GM19023 (cell line): ENCODE measurements around the gene TDRKH.

Source experiments
- ATAC-seq: cut with Tn5 transposase; IDR thresholded peaks from one replicate; pipeline ENCODE4 v1.9.1; 2021; ENCODE audit warnings: mild to moderate bottlenecking, moderate library complexity; ENCODE audit not compliant: unreplicated experiment

TDRKH gene

DNA sequence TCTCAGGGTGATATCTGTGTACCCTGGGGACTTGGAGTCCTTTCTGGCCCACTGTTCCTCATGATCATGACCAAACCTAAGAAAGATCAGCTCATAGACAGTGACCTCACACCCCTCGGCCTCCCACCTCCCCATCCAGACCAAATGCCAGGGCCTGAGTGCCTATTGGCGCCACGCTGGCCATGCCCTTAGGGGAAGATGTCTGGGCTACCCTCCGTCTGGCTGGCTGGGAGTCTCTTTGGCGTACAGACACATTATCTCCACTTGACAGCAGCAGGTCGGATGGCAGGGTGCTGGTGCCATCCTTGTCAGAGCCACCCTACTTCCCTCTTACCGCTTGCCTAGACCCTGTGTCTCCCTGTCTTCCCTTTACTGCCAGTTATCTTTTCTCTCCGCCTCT lies 32.9 kb upstream of the TDRKH start:
- no peak for ATAC-seq

DNA sequence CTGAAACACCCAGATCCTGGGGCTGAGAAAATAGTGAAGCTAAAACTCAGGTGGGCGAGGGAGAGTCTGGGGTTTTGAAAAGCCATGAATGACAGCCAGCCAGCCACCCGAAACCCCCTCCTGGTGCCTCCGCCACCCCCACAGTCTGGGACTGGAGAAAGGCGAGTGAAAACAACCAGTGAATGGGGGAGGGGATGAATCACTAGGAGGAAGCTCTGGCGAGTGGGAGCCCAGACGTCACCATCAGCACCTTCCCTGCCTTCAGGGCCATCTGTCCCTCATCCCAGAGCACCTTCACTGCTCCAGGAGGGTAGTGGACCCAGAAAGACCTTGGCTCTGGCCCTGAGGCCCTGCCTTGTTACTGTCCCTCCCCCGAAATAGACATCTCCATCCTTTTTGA lies 32.1 kb upstream of the TDRKH start:
- ATAC-seq, result no peak

GRCh38 chr1:151820940-151821339 lies 30.6 kb upstream of the TDRKH start:
- ATAC-seq, result no peak

- ATAC-seq, result no peak
Measured at GRCh38 chr1:151819976-151820623, 29.8 kb upstream of the TDRKH start.

GRCh38 chr1:151819227-151819835 lies 29.0 kb upstream of the TDRKH start:
- ATAC-seq, result no peak

DNA sequence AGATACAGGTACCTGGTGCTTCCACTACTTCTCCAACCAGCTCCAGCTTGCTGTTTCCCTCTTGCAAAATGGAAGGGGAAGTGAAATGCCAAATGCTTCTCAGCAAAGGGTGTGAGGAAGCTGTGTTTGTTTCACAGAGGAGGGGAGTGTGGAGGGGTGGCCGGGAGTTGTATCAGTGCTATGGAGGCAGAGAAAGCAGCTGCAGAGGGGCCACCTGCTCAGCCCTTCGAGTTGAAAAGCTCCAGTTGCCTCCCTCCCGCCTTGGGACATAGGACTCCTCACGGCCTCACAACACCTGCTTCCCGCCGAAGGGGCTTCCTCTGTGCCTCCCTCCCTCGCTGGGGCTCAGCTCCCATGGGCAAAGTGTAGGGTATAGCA lies 27.0 kb upstream of the TDRKH start:
- no peak for ATAC-seq

DNA sequence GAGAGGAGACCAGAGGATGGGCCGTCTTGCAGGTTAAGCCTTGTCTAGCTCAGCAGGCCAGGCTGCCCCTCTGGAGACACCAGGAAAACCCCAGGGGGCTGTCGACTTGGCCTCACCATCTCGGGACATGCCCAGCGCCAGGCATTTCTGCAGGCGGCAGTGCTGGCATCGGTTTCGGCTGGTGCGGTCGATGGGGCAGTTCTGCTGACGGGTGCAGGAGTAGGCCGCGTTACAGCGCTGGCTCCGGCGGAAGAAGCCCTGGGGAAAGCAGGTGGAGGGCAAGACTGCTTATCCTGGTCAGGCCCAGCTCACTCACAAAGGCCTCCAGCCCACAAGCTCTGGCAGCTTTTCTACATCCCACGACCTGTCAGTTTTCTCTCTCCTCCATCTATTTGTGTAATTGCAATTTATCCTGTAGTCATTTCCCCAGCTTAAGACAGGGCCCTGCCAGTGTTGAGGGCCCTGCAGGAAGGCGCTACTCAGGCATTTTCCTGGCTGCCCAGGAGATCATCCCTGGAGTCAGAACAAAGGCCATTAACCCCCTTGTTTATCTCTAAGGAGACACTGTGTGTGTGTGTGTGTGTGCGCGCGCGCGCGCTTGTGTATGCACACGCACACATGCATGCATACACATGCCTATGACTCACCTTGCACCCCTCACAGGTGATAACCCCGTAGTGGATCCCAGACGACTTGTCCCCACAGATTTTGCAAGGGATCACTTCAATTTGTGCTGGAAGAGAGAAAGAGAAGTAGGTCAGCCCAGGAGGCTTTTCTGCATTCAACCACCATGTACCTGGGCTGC lies 26.4 kb upstream of the TDRKH start:
- no peak for ATAC-seq

GRCh38 chr1:151815716-151816327 lies 25.5 kb upstream of the TDRKH start:
- no peak for ATAC-seq

- no peak for ATAC-seq
Measured at GRCh38 chr1:151814971-151815545, 24.8 kb upstream of the TDRKH start.

- no peak for ATAC-seq
Measured at GRCh38 chr1:151814426-151814825, 24.1 kb upstream of the TDRKH start.

DNA sequence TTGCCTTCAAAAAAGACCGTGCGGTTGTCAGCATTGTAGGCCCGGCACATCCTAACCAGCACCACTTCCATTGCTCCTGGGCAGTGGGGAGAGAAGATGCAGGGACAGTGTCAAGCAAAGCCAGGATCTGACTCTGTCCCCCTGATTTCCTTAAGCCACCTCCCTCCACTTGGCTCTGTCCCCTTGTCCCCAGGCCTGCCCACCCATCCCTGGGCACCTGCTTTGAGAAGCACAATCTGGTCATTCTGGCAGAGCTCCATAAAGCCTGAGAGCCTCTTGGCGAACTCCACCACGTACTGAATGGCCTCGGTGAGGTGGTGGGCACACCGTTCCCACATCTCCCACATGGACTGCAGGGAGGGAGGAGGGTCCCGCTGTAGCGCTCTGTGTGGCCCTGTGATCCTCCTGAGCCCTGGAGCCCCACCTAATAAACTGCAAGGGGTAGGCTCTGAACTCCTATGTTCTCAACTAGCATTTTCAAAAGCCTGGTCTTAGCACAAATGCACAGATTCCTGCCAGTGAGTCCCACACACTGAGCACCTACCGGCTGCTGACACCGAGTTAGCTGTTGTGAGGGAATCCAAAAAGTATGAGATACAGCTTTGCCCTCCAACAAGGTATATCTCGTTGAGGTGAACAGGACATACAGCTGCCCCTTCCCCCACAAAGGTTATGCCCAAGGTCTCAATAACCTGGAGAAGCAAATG lies 23.1 kb upstream of the TDRKH start:
- no peak for ATAC-seq

- no peak for ATAC-seq
Measured at GRCh38 chr1:151811181-151811580, 20.9 kb upstream of the TDRKH start.

DNA sequence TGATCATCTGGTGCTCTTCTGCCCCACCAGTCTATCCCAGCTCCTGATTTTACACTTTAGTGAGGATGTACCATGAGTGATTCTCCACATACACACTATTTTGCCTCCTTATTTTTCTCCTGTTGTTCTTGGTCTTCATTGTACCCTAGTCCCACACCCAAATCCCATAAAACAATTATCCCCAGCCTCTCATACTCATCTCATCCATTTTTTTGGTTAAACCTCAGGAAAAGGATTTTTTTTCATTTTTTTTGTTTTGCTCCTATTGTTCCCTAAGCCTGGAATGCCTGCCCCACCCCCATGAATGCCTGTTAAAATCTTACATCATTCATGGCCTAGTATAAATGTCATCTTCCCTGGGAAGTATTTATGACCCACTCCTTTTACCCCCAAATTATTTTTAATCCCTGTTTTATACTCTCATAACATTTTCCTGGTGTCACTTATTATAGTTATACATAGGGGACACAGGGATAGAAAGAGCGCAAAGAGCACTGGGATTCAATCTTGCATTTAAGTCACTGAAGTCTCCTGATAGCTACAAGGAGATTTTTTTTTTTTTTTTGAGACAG lies 19.8 kb upstream of the TDRKH start:
- no peak for ATAC-seq

- ATAC-seq, result no peak
Measured at GRCh38 chr1:151809290-151809984, 19.1 kb upstream of the TDRKH start.

DNA sequence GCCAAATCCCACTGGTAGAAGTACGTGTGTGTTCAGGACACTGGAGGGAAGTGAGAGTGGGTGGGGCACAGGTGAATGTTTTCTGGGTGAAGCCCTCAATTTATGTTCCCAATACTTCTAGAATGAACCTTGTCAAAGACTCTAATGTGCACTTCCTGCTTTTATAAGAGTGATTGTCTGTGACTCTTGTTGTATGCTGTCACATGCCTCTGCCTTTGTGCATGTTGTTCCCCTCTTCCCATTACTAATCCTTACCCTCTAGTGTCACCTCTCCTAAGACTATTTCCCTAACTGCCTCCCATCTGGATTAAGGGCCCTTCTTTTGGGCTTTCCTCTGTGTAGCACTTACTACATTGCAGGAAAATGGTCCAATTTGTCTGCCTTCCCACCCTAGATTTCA lies 17.5 kb upstream of the TDRKH start:
- no peak for ATAC-seq

- ATAC-seq, result no peak
Measured at GRCh38 chr1:151807131-151807530, 16.8 kb upstream of the TDRKH start.

DNA sequence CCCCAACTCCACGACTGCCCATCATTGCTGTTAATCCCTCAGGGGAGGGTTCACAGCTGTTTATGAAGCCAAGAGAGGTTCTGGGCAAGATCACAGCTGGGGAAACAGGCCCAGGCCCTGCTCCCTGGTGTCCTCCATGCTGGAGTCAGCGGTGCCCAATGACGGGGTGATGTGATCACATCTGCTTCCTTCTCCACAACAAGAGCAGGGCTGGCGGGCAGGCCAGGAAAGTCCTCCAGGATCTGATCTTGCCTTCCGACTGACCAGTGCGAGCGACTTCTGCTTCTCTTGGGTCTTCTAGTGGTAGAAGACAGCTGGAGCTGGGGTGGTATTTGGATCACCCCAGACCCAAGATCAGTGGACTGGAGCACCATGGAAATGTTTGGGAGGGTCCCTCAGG lies 15.9 kb upstream of the TDRKH start:
- no peak for ATAC-seq

GRCh38 chr1:151805066-151805820 lies 14.9 kb upstream of the TDRKH start, which contains the start of gene LINGO4:
Gene LINGO4, minus strand, starts transcription at chr1:151805419. Its CDS starts 2,715 bp downstream, at chr1:151802704.
- ATAC-seq, result no peak

GRCh38 chr1:151803915-151804314 lies 13.6 kb upstream of the TDRKH start:
- no peak for ATAC-seq
